HG03175 (cell line): ENCODE measurements around the gene ZNFX1.
"Not testable (repeated sequence)": the region's sequence is repeated elsewhere in the genome, so short reads cannot be mapped to it uniquely, and the experiment has no call there.

Source experiments
- ATAC-seq: cut with Tn5 transposase; IDR thresholded peaks from one replicate; pipeline ENCODE4 v1.9.1; 2021; ENCODE audit warnings: mild to moderate bottlenecking, moderate library complexity; ENCODE audit not compliant: unreplicated experiment

Gene ZNFX1

DNA sequence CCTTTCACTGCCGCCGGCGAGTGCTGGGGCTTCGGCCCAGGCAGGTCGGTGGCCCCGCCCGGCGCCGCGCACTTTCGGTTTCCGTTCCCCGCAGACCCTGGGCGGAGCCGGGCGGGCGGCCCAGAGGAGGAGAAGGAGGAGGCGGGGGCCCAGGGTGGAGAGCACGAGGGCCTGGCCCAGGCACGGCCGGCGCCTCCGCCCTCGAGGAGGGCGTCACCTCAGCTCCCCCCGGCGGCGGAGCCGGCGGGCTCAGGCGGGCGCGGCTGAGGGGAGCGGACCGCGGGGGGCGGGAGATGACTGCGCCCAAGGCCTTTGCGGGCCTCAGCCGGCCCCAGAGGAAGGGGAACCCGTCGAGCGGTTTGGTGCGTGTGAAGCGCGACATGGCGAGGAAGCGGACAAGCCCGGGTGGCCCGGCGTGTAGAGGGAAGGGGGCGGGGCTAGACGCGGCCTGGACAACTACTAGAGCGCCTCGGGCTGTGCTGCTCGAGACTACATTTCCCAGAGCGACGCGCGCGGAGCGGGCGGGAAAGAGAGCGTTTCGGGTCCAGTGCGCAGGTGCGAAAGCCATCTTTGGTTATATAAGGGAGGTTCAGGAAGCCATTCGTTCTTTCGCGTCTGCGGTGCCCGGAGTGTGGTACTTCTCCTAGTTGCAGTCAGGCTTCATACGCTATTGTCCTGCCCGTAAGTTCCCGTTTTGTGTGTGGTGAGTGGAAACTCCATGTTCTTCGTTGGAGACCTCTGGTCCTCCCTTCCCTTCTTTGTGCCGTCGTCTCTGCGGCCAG, at the start of gene ZNFX1:
ZNFX1 (minus strand) TSS at position 22 of the 782 bp plus-strand sequence. CDS start 2,218 bp downstream, outside the sequence.
- ATAC-seq: peak; percentile 82

DNA sequence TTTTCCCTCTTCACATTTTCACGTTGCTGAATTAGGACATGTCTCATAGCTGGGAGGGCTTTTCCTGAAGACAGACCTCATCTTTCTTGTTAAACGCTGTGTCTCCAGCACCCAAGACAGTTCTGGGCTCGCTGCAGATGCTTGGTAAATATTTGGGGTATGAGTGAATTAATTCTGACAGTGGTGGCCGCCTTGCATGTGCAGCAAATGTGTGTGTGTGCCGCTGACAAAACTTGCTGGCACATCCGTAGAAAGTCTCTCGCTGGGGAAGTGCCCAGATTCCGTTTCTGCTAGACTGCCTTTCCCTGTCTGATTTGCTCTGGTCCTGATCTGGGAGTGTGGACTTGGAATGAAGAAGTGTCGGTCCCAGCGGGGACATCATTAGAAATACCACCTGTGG, 48.2 kb upstream of the ZNFX1 start:
- no peak for ATAC-seq

DNA sequence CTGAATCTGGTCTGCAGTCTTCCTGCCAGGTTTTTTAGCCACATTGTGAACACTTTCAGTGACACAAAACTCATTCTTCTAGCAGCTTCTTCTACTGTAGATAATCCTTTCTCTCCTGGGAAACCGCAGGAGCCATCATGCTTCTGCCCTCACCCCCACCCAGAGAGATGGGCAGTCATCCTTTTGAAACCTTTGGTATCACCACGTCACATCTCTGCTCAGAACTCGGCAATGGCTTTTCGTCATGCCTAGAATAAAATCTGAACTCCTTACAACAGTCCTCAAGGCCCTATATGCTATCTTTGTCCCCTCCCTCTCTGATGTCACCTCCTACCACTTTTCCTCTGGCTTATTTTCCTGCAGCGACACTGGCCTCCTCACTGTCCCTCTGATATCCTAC, 46.4 kb upstream of the ZNFX1 start:
- ATAC-seq: no peak

DNA sequence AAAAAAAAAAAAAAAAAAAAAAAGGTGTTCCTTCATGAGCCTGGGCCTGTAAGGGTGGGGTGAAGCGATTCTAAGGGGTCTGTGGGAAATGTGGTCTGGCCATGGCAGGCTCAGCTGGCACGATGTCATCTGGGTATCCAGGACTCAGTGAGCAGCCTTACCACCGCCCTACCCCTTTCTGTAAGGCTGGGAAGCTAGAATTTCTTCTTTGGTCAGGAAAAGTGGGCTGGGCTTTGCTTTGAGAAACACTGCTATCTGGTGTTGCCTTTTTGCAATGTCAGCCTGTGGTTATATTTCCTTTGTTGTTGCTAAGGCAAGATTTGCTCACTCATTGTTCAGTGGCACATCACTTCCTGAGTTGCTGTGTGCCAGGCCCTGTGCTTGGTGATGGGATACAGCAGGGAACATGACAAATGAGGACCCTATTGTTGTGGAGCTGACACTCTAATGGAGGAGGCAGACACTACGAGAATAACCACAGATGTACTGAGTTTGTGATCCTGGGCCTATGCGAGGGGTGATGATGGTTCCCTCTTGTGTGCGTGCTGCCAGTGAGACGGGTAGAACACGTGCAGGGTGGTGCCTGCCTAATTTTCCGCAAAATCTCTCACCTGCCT, 45.9 kb upstream of the ZNFX1 start:
- ATAC-seq: no peak

DNA sequence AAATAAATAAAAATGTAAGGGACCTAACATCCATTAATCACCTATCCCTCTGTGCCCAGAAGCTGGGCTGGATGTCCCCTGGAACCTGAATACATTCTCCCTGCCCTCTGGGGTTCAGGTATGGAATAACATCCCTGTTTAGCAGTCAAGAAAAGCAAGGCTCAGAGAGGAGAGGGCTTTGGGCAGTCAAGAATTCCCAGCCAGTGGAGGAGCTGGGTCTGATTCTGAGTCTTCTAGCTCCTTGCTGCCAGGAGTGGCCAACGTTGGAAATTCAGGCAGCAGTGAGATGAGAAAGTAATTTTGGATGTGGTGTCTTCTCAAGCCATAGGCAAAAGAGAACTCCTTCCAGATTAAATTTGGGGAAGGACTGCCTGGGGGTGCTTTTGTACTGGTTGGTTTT, 42.6 kb upstream of the ZNFX1 start:
- no peak for ATAC-seq

DNA sequence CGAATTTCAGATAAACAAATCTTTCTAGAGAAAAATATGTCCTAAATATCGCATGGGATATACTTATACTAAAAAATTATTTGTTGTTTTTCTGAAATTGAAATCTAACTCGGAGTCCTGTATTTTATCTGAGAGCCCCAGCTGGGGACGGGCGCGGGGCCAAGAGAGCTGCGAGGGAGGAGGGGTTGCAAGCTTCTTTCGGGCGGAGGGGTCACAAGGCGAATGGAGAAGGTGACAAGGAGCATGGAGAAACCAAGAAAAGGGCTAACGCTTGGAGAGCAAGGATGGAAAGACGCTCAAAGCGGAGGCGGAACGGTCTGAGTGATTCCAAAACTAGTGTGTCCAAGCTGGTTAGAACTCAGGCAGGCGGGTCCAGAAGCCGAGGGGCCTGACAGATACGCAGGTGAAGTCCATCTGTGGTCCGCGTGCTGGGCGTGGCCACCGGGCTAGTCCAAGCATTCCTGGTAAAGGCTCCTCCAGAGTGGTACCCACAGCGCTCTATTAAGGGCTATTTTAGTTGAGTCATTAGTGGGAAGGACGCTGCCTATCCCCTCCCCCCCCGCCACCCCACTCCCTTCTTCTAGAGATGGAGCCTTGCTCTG, 41.5 kb upstream of the ZNFX1 start:
- no peak for ATAC-seq

DNA sequence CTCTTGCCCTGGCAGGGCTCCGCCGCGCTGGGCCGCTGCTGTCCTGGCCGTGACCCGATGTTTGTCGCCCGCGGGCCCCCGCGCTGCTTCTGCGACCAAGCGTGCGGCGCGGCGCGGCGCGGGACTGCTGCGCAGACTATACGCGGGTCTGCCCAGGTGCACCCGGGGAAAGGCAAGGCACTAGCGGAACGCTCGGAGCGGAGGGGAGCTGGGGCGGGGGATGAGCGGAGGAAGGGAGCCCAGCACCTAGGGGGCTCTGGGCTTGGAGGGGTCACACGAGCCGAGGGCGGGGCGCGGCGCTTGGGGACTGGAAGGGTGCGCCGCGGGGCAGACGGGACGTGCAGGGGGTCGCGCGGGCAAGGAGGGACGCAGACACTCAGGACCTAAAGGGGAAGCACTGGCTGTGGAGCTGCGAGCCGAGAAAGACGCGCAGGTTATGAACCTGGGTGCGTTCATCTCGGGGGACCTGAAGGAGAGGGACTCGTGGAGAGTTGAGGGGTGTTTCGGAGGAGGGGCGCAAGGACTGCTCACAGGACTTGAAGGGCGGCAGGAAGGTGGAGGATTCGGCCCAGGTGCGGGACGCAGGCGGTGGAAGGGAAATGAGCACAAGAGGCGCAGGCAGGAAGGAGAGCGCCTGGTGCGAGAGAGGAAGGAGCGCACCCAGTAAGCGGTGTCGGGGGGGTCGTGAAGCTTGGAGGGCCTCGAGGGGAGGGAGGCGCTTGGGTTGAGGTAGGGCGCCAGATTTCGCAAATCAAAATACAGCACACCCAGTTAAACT, 40.8 kb upstream of the ZNFX1 start:
- no peak for ATAC-seq

DNA sequence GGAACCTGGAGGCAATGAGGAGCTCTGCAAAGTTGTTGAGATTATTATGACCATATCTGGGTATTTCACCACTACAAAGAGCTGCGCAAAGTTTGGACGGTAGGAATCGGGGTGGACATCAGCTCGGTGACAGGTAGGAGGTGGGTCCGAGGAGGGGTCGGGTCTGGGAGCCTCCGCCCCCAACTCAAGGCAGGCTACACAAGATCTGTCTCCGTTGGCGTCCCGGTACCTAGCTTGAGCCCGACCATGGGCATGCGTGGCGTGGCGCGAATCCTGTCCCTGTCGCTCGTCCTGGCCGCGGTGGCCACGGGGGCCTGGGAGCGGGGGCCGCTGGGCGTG, 40.2 kb upstream of the ZNFX1 start:
- ATAC-seq: no peak

DNA sequence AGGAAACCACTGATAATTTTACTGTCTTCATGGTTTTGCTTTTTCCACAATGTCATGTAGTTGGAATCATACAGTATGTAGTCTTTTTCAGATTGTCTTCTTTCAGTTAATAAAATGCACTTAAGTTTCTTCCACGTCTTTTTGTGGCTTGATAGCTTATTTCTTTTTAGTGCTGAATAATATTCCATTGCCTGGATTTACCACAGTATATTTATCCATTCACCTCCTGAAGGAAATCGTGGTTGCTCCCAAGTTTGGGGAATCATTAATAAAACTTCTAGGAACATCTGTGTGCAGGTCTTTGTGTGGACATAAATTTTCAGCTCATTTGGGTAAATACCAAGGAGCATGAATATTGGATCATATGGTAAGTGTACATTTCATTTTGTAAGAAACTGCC, 38.8 kb upstream of the ZNFX1 start:
- no peak for ATAC-seq

DNA sequence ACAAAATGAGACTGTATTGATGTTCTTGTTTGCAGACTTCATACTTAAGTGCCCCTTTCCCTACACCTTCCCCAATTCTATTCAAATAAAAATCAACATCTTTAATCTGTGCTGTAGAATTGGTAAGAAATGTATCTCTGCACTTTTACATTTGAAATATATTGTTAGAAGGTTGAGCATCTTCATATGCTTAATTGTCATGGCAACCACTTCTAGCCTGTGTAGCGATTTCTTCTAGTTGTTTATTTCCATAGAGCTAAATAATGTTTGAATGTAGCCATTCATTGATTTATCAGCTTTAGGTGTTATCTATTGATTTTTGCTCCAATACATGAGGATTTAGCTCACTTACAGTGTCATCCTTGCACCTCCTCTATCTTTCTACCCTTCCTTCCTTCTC, 37.7 kb upstream of the ZNFX1 start:
- no peak for ATAC-seq

DNA sequence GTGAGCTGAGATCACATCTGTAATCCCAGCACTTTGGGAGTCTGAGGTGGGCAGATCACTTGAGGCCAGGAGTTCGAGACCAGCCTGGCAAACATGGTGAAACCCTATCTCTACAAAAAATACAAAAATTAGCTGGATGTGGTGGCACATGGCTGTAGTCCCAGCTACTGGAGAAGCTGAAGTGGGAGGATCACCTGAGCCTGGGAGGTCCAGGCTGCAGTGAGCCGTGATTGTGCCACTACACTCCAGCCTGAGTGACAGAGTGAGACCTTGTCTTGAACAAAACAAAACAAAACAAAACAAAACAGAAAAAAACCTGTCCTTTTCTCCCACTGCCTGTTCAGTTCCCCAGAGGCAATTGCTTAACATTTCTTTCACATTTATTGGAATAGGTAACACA, 36.2 kb upstream of the ZNFX1 start:
- ATAC-seq: not testable (repeated sequence)

DNA sequence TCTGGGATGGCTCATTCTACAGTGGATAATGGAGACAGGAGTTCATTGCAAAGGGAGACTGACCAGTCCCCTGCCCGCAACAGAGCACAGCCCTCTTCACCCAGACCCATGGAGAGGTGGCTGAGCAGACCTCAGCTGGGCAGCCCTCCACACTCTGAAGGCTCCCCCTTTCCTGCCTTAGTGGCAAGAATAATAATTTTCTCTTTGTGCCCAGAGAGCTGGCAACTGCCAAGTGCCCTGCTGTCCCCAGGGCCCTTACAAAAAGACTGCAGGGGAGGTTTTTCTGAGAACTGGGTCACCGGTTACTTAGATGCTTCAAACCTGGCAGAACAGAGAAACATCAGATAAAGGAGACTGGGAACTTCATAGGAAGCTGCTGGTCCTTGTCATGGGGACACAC, 35.4 kb upstream of the ZNFX1 start:
- ATAC-seq: no peak

DNA sequence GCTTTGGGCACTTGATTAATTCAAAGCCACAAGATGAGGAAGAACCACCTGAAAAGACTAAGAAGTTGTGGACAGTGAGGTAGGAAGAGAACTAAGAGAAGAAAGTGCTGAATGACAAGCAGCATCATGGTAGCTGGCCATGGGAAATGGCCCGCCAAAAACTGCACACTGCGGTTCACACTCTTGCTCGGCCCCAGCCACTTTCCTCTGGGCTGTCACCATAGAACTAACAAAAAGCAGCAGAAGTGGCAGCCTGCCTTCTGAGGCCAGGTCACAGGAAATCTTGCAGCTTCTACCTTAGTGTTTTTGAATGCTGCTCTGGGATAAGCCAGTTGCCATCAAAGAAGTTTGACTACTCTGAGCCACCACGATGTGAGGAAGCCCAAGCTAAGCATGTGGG, 34.8 kb upstream of the ZNFX1 start:
- no peak for ATAC-seq

DNA sequence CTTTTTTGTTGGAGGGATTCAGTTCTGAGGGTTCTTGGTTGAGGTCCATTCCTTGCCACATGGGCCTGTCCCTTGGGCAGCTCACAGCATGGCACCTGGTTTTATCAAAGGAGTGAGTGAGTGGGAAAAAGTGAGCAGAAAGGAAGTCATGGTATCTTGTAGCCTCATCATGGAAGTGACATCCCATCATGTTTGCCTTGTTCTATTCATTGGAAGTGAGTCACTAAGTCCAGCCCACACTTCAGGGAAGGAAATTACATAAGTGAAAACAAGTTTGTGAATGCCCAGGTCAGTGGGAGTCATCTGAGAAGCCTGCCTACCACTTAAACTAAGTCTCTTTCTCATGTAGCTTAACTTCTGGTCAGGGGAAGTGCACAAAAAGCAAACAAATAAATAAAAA, 32.8 kb upstream of the ZNFX1 start:
- ATAC-seq: no peak

DNA sequence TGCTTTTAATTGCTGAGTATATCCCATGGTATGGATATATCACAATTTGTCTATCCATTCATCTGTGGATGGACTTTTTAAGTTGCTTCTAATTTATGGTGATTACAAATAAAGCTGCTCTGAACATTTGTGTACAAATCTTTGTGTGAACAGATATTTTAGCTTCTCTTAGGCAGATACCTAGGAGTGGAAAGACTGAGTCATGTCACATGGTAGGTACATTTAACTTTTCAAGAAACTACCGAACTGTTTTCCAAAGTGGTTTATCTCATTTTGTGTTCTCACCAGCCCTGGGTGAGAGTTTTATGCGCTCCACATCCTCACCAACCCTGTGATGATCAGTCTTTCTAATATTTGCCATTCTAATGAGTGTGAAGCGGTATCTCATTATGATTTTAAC, 31.0 kb upstream of the ZNFX1 start:
- no peak for ATAC-seq

DNA sequence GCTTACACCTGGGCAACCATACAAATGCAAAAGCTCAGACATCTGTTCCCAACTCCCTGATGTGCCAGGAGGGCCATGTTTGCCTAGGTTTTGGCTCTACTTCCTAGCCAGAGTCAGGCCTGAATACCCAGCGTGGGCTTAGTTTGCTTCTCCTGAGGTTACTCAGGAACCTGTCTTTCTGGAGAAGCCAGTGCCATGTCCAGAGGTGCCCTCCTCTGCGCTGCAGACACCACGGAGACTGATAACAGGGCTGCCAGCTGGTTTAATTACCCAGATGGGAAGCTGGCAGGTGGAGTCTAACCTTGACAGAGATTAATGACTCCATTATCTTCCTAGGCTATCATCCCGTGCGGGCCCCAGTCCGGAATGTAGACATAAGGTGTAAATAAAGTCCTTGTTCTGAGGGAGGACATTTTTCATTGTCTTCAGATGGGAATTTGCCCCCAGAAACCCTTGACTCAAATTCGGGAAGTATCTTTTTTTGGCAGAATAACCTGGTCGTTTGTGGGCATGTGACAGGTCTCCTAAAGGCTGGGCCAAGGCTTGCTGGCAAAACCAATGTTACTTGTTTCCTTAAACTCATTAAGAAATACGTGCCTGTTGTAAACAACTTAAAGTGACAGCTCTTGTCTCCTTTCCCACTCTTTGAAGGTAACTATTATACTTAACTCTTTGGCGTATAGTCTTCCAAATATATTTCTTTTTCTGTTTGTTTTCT, 29.2 kb upstream of the ZNFX1 start:
- ATAC-seq: no peak

DNA sequence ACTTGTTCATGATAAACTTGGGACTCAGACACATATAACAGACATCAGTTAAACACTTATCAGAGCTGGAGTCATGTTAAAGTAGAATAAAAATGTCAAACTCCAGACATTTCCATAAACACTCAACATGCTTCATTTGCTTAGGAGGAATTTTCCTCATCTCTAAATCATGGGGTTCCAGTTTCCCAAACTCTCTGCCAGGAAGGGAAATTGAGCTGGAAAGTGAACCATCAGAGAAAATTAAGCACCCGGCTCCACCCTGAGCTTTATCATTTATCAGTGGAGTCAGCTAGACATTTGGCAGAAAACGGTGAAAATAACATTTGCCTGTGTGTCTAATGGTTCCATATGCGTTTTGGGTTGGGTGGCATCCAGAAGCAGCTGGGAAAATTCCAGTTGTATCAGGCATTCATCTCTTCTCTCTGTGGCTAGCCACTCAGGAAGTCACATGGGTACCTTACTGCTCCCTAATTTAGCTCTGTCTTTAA, 25.3 kb upstream of the ZNFX1 start:
- ATAC-seq: no peak

DNA sequence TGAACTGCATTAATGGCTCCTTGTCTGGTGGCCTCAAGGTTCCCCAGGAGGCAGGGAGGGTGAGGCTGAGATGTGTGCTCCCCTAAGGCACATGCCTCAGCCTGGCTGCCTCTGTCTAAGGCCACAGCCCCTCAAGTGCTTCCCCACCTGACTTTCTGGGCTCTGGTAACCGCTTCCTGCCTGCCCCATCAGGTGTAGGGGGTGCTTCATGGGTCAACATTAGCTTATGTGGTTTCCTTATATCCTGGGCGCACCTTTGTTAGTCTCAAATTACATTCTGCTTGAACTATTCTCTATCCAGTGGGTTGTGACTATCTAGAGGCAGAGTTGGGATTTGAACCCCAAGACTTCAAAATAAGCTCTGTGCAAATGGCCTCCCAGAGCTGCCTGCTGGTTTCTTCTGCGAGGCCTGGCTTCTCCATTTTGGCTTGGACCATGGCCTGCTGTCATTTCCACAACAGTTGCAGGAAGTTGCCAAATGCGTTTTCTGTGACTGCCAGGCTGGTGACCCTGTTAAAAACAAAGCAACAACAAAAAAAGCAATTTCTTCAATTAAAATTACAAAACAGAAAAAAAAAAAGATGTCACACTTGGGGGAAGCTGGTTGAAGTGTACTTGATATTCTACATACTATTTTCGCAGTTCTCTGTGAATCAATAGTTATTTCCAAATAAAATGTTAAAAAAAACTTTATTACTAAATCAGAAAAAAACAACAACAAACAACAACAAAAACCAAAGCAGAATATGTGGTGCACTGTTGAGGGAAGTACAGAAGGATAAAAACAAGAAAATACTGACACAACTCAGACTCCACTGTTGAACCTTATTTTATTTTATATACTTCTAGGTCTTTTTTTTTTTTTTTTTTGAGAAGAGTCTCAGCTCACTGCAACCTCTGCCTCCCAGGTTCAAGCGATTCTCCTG, 20.0 kb upstream of the ZNFX1 start:
- ATAC-seq: no peak

DNA sequence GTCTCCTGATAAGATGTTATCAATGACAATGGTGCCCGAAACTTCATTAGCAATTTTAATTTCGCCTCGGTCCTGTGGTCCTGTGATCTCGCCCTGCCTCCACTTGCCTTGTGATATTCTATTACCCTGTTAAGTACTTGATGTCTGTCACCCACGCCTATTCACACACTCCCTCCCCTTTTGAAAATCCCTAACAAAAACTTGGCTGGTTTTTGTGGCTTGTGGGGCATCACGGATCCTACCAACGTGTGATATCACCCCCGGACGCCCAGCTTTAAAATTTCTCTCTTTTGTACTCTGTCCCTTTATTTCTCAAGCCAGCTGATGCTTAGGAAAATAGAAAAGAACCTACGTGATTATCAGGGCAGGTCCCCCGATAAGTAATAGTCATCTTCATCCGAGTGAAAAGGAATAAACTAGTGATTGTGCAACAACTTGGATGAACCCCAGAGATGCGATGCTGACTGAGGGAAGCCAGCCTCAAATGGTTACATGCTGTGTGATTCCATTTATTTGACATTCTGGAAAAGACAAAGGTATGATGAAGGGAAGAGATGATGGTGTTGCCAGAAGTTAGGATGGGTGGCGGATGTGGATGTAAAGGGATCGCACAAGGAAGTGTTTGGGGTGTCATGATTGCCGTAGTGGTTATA, 16.3 kb upstream of the ZNFX1 start:
- not testable (repeated sequence) for ATAC-seq
